Ishikawa (cell line): ENCODE measurements around the gene ADAMTS12.

Experiments used
- CEBPB ChIP-seq: IDR thresholded peaks from 2 replicates; pipeline ENCODE4 v1.6.1; 2012
- CREB1 ChIP-seq: IDR thresholded peaks from 2 replicates; pipeline ENCODE4 v1.6.1; 2012; ENCODE audit warnings: low read depth
- EGR1 ChIP-seq: IDR thresholded peaks from 2 replicates; pipeline ENCODE4 v1.6.1; 2012
- EP300 ChIP-seq: IDR thresholded peaks from 2 replicates; pipeline ENCODE4 v1.6.1; 2012; ENCODE audit warnings: borderline replicate concordance
- FOXM1 ChIP-seq: IDR thresholded peaks from 2 replicates; pipeline ENCODE4 v1.6.1; 2012; ENCODE audit warnings: low read depth, borderline replicate concordance
- MAX ChIP-seq: IDR thresholded peaks from 2 replicates; pipeline ENCODE4 v1.6.1; 2012
- NFIC ChIP-seq: IDR thresholded peaks from 2 replicates; pipeline ENCODE4 v1.6.1; 2012
- RAD21 ChIP-seq: IDR thresholded peaks from 2 replicates; pipeline ENCODE4 v1.6.1; 2012; ENCODE audit warnings: low read depth
- REST ChIP-seq: IDR thresholded peaks from 2 replicates; pipeline ENCODE4 v1.6.1; 2012; ENCODE audit warnings: low read depth, mild to moderate bottlenecking
- TAF1 ChIP-seq: IDR thresholded peaks from 2 replicates; pipeline ENCODE4 v1.6.1; 2012; ENCODE audit warnings: low read depth, mild to moderate bottlenecking
- TCF12 ChIP-seq: IDR thresholded peaks from 2 replicates; pipeline ENCODE4 v1.6.1; 2012; ENCODE audit warnings: low read depth
- TEAD4 ChIP-seq: IDR thresholded peaks from 2 replicates; pipeline ENCODE4 v1.6.1; 2012
- USF1 ChIP-seq: IDR thresholded peaks from 2 replicates; pipeline ENCODE4 v1.6.1; 2012
- YY1 ChIP-seq: IDR thresholded peaks from 2 replicates; pipeline ENCODE4 v1.6.1; 2012; ENCODE audit warnings: low read depth
- ZBTB7A ChIP-seq: IDR thresholded peaks from 2 replicates; pipeline ENCODE4 v1.6.1; 2012; ENCODE audit warnings: low read depth

The ADAMTS12 gene

GRCh38 chr5:33557605-33558004 lies 334.2 kb downstream of the ADAMTS12 start:
- TF ChIP-seq CEBPB: no peak

- TF ChIP-seq NFIC: no peak
- no peak for TF ChIP-seq REST
- no peak for TF ChIP-seq TAF1
- no peak for TF ChIP-seq EGR1
- TF ChIP-seq EP300: no peak
- TF ChIP-seq TEAD4: no peak
- TF ChIP-seq YY1: no peak
- no peak for TF ChIP-seq CEBPB
- no peak for TF ChIP-seq MAX
- TF ChIP-seq TCF12: no peak
- TF ChIP-seq ZBTB7A: no peak
- no peak for TF ChIP-seq RAD21
- no peak for TF ChIP-seq CREB1
- no peak for TF ChIP-seq USF1
Measured at GRCh38 chr5:33556330-33557328, 335.2 kb downstream of the ADAMTS12 start.

- no peak for TF ChIP-seq REST
- no peak for TF ChIP-seq EP300
- TF ChIP-seq RAD21: no peak
- no peak for TF ChIP-seq ZBTB7A
- TF ChIP-seq TCF12: no peak
- no peak for TF ChIP-seq CREB1
- no peak for TF ChIP-seq USF1
Measured at GRCh38 chr5:33549982-33550567, 341.7 kb downstream of the ADAMTS12 start.

- TF ChIP-seq REST (no peak), NFIC (no peak), CEBPB (no peak), EP300 (no peak), TAF1 (no peak), TEAD4 (no peak), FOXM1 (no peak), YY1 (no peak), EGR1 (no peak), ZBTB7A (no peak), MAX (no peak), CREB1 (no peak), RAD21 (no peak), TCF12 (no peak), USF1 (no peak)
Measured at GRCh38 chr5:33539212-33539611, 352.6 kb downstream of the ADAMTS12 start.
